HCT116 (cell line): ENCODE results near the gene SMIM12. TPM values are rescaled to one million over a fixed set of nuclear protein-coding genes. Genes with fewer than 3 reads are reported as not detected.

Source experiments
- ATAC-seq: fragments of 200-7000 bp; cut with Tn5 transposase; 2 replicates; pipeline ENCODE4 v1.9.1; 2020; ENCODE audit warnings: mild to moderate bottlenecking, moderate library complexity
- BruUV-seq: library from RNA; stranded (reverse); fragments of 400-500 nt; replicated peaks from 2 replicates; lab custom pipeline; 2021; lab: Mats Ljungman, UMichigan
- CTCF ChIA-PET: fragments of 300-600 bp; sonication (Branson Sonifier 250); formaldehyde crosslinking; loops from one replicate; lab custom pipeline; 2021; ENCODE audit warnings: antibody characterized with exemption; lab: Charles Lee
- POLR2A ChIA-PET: fragments of 300-600, 350-600 bp; sonication (Branson Sonifier 250); formaldehyde crosslinking; loops from one replicate; lab custom pipeline; 2021; ENCODE audit warnings: antibody characterized with exemption; lab: Charles Lee
- RAD21 ChIA-PET, 2 experiments: fragments of 300-600 bp; sonication (Branson Sonifier 250); formaldehyde crosslinking; loops; one replicate each; lab custom pipeline; 2023; ENCODE audit warnings: low total read pairs in 2 of 2; ENCODE audit not compliant: uncharacterized antibody in 2 of 2, unreplicated experiment in 2 of 2, low non-redundant PET in 1 of 2; lab: Charles Lee
- DNase-seq: peaks from one replicate; pipeline ENCODE4 v3.0.0-alpha.2; 2010; ENCODE audit warnings: low read depth, low spot score
- H2AFZ ChIP-seq: fragments of 200-600 bp; shearing (Covaris generic), sonication (generic); 2 replicates; pipeline ENCODE4 v1.6.1; 2017; ENCODE audit warnings: low read depth, mixed run types, mixed read lengths, antibody characterized with exemption, low read length; ENCODE audit not compliant: poor library complexity, severe bottlenecking
- H3K27ac ChIP-seq: 2 replicates; pipeline ENCODE4 v1.5.1; 2012; ENCODE audit warnings: low read depth, low read length
- H3K27me3 ChIP-seq: fragments of 200-600 bp; sonication (generic); 2 replicates; pipeline ENCODE4 v1.6.1; 2016; ENCODE audit warnings: mixed run types, low read length, mixed read lengths; ENCODE audit not compliant: insufficient read depth
- H3K36me3 ChIP-seq, 2 experiments: fragments of 200-500 bp in 1 of 2; fragments of 200-600 bp in 1 of 2; sonication (Bioruptor generic) in 1 of 2; sonication (generic) in 1 of 2; 2 replicates each; pipeline versions ENCODE4 v1.5.1 to v1.6.1; 2014 to 2016; ENCODE audit warnings: low read length in 2 of 2, inconsistent platforms in 1 of 2, mixed read lengths in 1 of 2, mixed run types in 1 of 2; ENCODE audit not compliant: insufficient read depth in 2 of 2, control insufficient read depth in 1 of 2
- H3K4me1 ChIP-seq, 2 experiments: fragments of 200-600 bp in 1 of 2; sonication (generic) in 1 of 2; 2 replicates each; pipeline versions ENCODE4 v1.5.1 to v1.6.1; 2012 to 2017; ENCODE audit warnings: low read length in 2 of 2, inconsistent platforms in 1 of 2, mild to moderate bottlenecking in 1 of 2, mixed read lengths in 1 of 2, mixed run types in 1 of 2, moderate library complexity in 1 of 2; ENCODE audit not compliant: insufficient read depth in 2 of 2, control insufficient read depth in 1 of 2
- H3K4me2 ChIP-seq: fragments of 200-600 bp; sonication (generic); 2 replicates; pipeline ENCODE4 v1.6.1; 2017; ENCODE audit warnings: mixed run types, low read length, mixed read lengths
- H3K4me3 ChIP-seq, 2 experiments: fragments of 200-600 bp in 1 of 2; sonication (generic) in 1 of 2; replicated peaks in 1 of 2; 2 replicates each; pipeline ENCODE4 v1.5.1; 2011 to 2016; ENCODE audit warnings: low read length in 2 of 2, control low read depth in 1 of 2, low read depth in 1 of 2, mild to moderate bottlenecking in 1 of 2, mixed read lengths in 1 of 2, mixed run types in 1 of 2
- H3K79me2 ChIP-seq: fragments of 200-600 bp; sonication (generic); 2 replicates; pipeline ENCODE4 v1.6.1; 2017; ENCODE audit warnings: mild to moderate bottlenecking, mixed run types, low read length, moderate library complexity, mixed read lengths; ENCODE audit not compliant: insufficient read depth
- H3K9ac ChIP-seq: fragments of 200-600 bp; sonication (generic); 2 replicates; pipeline ENCODE4 v1.6.1; 2016; ENCODE audit warnings: low read length, mixed read lengths
- H3K9me2 ChIP-seq: fragments of 200-600 bp; sonication (generic), shearing (Covaris generic); 2 replicates; pipeline ENCODE4 v1.6.1; 2017; ENCODE audit warnings: mixed run types, mild to moderate bottlenecking, moderate library complexity; ENCODE audit not compliant: insufficient read depth
- H3K9me3 ChIP-seq, 2 experiments: fragments of 200-500 bp in 1 of 2; fragments of 200-600 bp in 1 of 2; sonication (Bioruptor generic) in 1 of 2; sonication (generic) in 1 of 2; 2 replicates each; pipeline ENCODE4 v1.6.1; 2014 to 2017; ENCODE audit warnings: low read length in 2 of 2, mixed read lengths in 2 of 2, inconsistent platforms in 1 of 2, low read depth in 1 of 2, mild to moderate bottlenecking in 1 of 2, mixed run types in 1 of 2, moderate library complexity in 1 of 2; ENCODE audit not compliant: control insufficient read depth in 1 of 2, insufficient read depth in 1 of 2
- H4K20me1 ChIP-seq: fragments of 200-600 bp; sonication (generic), shearing (Covaris generic); 2 replicates; pipeline ENCODE4 v1.6.1; 2017; ENCODE audit warnings: mixed run types, mild to moderate bottlenecking, moderate library complexity; ENCODE audit not compliant: insufficient read depth
- CBX3 ChIP-seq: IDR thresholded peaks from 2 replicates; pipeline ENCODE4 v1.6.1; 2012; ENCODE audit warnings: low read depth
- EGR1 ChIP-seq: IDR thresholded peaks from 2 replicates; pipeline ENCODE4 v1.6.1; 2012; ENCODE audit warnings: low read depth
- ELF1 ChIP-seq: IDR thresholded peaks from 2 replicates; pipeline ENCODE4 v1.6.1; 2012; ENCODE audit warnings: low read depth, borderline replicate concordance
- FOSL1 ChIP-seq: IDR thresholded peaks from 2 replicates; pipeline ENCODE4 v1.6.1; 2012; ENCODE audit warnings: low read depth
- RAD21 ChIP-seq: IDR thresholded peaks from 2 replicates; pipeline ENCODE4 v1.6.1; 2012; ENCODE audit warnings: low read depth, mild to moderate bottlenecking
- SP1 ChIP-seq: IDR thresholded peaks from 2 replicates; pipeline ENCODE4 v1.6.1; 2012; ENCODE audit warnings: low read depth
- SRF ChIP-seq: IDR thresholded peaks from 2 replicates; pipeline ENCODE4 v1.6.1; 2012; ENCODE audit warnings: low read depth
- TCF7L2 ChIP-seq: IDR thresholded peaks from 2 replicates; pipeline ENCODE4 v1.7.0; 2011; ENCODE audit warnings: borderline replicate concordance, inconsistent platforms; ENCODE audit not compliant: insufficient read depth, insufficient read length; ENCODE audit errors: extremely low read depth
- YY1 ChIP-seq: IDR thresholded peaks from 2 replicates; pipeline ENCODE4 v1.6.1; 2011; ENCODE audit warnings: low read length, low read depth, moderate library complexity, mild to moderate bottlenecking; ENCODE audit not compliant: insufficient replicate concordance; ENCODE audit errors: extremely low read depth
- ZFX ChIP-seq: fragments of 450-650 bp; IDR thresholded peaks from 2 replicates; pipeline ENCODE4 v1.6.1; 2017
- ZNF274 ChIP-seq: fragments of 200-500 bp; sonication (Bioruptor generic); IDR thresholded peaks from 2 replicates; pipeline ENCODE4 v1.6.1; 2014; ENCODE audit warnings: mild to moderate bottlenecking, low read depth, low read length, inconsistent platforms
- intact Hi-C: fragments of 100-400 bp; cut with micrococcal nuclease; formaldehyde crosslinking; loops from 2 replicates; pipeline ENCODE4 v1.10.0; 2022
- total RNA-seq: library from RNA; stranded (reverse); gene quantifications from one replicate; pipeline ENCODE4 v1.2.1, GENCODE V29; 2021; ENCODE audit not compliant: unreplicated experiment
- TF ChIP-seq, protein P1 (sequence below): IDR thresholded peaks from 2 replicates; pipeline ENCODE4 v1.6.1; 2012
- TF ChIP-seq, protein P2 (sequence below): IDR thresholded peaks from 2 replicates; pipeline ENCODE4 v1.6.1; 2012
- TF ChIP-seq, protein P3 (sequence below): IDR thresholded peaks from 2 replicates; pipeline ENCODE4 v1.6.1; 2011; ENCODE audit warnings: mild to moderate bottlenecking, low read length, moderate library complexity; ENCODE audit not compliant: insufficient replicate concordance; ENCODE audit errors: extremely low read depth

SMIM12 gene
- total RNA-seq, 1 experiment from 2014 or later: 31.3 TPM

DNA sequence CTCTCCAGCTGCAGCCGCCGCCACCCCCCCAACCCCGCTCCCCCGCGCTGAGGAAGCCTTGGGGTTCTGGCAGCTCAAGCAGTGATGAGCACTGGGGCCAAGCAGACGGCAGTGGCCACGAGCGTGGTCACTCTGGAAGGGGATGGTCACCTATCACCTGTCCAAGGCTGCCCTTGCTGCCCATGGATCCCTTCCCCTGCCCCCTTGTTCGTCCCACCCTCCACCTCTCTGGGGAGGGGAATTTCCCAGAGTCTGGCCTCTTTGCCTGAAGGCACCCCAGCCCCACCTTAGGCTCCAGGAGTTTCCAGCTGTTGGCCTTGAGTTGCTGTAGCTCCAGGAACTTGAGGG lies 7.2 kb upstream of the SMIM12 start:
- Histone ChIP-seq H3K9me3 (no peaks in the 10 kb centered on the region), H3K27me3 (peaks cover 7% of the 10 kb centered on the region; the same call in 1 of the 2 replicates), H3K4me3 (peak overlapping the region; percentile 28 to 51; a peak in 3 of 4 replicates), H3K9me2 (no peaks in the 10 kb centered on the region), H4K20me1 (no peaks in the 10 kb centered on the region), H3K4me2 (peak overlapping the region; percentile 74), H3K4me1 (peaks cover 0 to 8% of the 10 kb centered on the region in 2 experiments; a peak in 2 of 4 replicates), H3K79me2 (no peaks in the 10 kb centered on the region), H3K27ac (no peak overlapping the region), H2AFZ (peak overlapping the region; percentile 32), H3K9ac (peak overlapping the region; percentile 44; the same call in 1 of the 2 replicates), H3K36me3 (no peaks in the 10 kb centered on the region)
- no peak for DNase-seq
- BruUV-seq: no TSS peak
- RAD21 ChIA-PET: interaction anchor here in 1 of 2 experiments (0.5 kb wide), 1 partner anchor 9 kb away, joined by 3 read pairs; no protein-coding TSS in a partner anchor
- no peak for TF ChIP-seq FOSL1
- TF ChIP-seq EGR1: no peak
- no peak for TF ChIP-seq ELF1
- no peak for TF ChIP-seq RAD21
- no peak for TF ChIP-seq ZNF274
- TF ChIP-seq ZFX: no peak
- no peak for TF ChIP-seq SRF
- peak; percentile 54; the same call in 1 of the 2 replicates for ATAC-seq
- intact Hi-C loops: loop anchor here (1.0 kb wide), 1 partner anchor 80 kb away; no protein-coding TSS in a partner anchor
- CTCF ChIA-PET: interaction anchor here (0.8 to 2.6 kb wide), 7 partner anchors 11 to 80 kb away, joined by 3 to 19 read pairs (median 3); no protein-coding TSS in a partner anchor
- POLR2A ChIA-PET: interaction anchor here (0.7 kb wide), 1 partner anchor 326 kb away, joined by 3 read pairs; the partner anchor contains the start of gene SFPQ

DNA sequence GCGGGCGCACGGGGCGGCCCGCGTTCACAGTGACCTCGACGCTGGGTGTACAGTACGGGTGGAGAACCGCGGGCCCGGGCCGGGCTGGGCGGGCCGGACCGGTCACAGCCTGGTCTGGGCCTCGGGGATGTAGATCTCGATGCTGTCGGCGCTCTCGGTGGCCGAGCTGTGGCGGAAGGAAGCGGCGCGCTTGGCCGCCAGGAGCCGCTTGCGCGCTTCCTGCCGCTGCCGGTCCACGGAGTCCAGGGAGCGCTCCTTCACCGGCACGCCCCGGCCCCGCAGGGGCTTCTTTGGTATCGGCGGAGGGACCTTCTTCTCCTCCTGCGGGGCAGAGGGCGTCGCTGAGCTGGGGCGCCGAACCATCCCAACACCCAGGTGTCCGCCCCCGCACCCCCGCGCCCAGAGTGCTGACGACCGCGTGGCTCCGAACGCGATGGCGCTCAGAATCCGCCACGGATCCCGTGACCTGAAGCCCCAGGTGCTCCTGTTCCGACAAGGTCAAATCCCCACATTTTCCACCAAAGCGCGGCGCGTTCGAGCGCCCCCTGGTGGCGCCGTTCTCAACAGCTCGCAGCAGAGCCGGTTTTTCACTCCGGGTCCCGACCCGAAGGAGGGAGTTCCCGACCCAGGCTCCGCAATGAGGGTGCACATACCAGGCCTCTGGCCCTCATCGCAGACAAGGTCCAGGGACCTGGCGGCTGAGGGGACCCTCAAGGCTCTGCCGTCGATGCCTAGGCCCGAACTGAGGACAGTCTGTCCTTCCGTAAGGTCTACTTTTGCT lies 6.6 kb upstream of the SMIM12 start:
- Histone ChIP-seq H3K27me3 (peaks cover 2% of the 10 kb centered on the region; the same call in 1 of the 2 replicates), H3K79me2 (no peaks in the 10 kb centered on the region), H3K9ac (peak overlapping the region; percentile 44; the same call in 1 of the 2 replicates), H2AFZ (peak overlapping the region; percentile 32), H3K9me3 (no peaks in the 10 kb centered on the region), H3K4me2 (peak overlapping the region; percentile 74), H3K9me2 (no peaks in the 10 kb centered on the region), H4K20me1 (no peaks in the 10 kb centered on the region), H3K36me3 (no peaks in the 10 kb centered on the region), H3K27ac (no peak overlapping the region; the same call in 1 of the 2 replicates), H3K4me3 (peak overlapping the region; percentile 28 to 51), H3K4me1 (peaks cover 0 to 8% of the 10 kb centered on the region in 2 experiments; a peak in 2 of 4 replicates)
- intact Hi-C loops: loop anchor here (1.0 kb wide), 1 partner anchor 80 kb away; no protein-coding TSS in a partner anchor
- ChIA-PET RAD21 (interaction anchor here in 1 of 2 experiments (0.5 kb wide), 1 partner anchor 10 kb away, joined by 3 read pairs; no protein-coding TSS in a partner anchor), POLR2A (interaction anchor here (0.7 kb wide), 1 partner anchor 327 kb away, joined by 3 read pairs; the partner anchor contains the start of gene SFPQ), CTCF (interaction anchor here (0.8 to 2.6 kb wide), 7 partner anchors 11 to 80 kb away, joined by 3 to 19 read pairs (median 3); no protein-coding TSS in a partner anchor)
- no TSS peak for BruUV-seq
- DNase-seq (peak; percentile 37), ATAC-seq (peak; percentile 87)
- peak; percentile 67 for TF ChIP-seq EGR1
- peak; percentile 28 for TF ChIP-seq YY1
- TF ChIP-seq TCF7L2: no peak
- TF ChIP-seq, protein P1, sequence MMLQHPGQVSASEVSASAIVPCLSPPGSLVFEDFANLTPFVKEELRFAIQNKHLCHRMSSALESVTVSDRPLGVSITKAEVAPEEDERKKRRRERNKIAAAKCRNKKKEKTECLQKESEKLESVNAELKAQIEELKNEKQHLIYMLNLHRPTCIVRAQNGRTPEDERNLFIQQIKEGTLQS: no peak
- no peak for TF ChIP-seq SP1
- no peak for TF ChIP-seq SRF
- TF ChIP-seq, protein P2, sequence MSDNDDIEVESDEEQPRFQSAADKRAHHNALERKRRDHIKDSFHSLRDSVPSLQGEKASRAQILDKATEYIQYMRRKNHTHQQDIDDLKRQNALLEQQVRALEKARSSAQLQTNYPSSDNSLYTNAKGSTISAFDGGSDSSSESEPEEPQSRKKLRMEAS: no peak
- TF ChIP-seq ZFX: no peak
- TF ChIP-seq CBX3: no peak
- peak; percentile 55 for TF ChIP-seq RAD21
- TF ChIP-seq, protein P3, sequence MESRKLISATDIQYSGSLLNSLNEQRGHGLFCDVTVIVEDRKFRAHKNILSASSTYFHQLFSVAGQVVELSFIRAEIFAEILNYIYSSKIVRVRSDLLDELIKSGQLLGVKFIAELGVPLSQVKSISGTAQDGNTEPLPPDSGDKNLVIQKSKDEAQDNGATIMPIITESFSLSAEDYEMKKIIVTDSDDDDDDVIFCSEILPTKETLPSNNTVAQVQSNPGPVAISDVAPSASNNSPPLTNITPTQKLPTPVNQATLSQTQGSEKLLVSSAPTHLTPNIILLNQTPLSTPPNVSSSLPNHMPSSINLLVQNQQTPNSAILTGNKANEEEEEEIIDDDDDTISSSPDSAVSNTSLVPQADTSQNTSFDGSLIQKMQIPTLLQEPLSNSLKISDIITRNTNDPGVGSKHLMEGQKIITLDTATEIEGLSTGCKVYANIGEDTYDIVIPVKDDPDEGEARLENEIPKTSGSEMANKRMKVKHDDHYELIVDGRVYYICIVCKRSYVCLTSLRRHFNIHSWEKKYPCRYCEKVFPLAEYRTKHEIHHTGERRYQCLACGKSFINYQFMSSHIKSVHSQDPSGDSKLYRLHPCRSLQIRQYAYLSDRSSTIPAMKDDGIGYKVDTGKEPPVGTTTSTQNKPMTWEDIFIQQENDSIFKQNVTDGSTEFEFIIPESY: no peak
